ENCODE measurements around the gene NXPH4. TPM values are rescaled to one million over a fixed set of nuclear protein-coding genes. Genes with fewer than 3 reads are reported as not detected.
A peak's percentile ranks its signal among the peaks of the same experiment; 100 is the strongest.

NXPH4 gene
- total RNA-seq, 2 experiments from 2014 or later = 5.3 to 10.5 TPM

DNA sequence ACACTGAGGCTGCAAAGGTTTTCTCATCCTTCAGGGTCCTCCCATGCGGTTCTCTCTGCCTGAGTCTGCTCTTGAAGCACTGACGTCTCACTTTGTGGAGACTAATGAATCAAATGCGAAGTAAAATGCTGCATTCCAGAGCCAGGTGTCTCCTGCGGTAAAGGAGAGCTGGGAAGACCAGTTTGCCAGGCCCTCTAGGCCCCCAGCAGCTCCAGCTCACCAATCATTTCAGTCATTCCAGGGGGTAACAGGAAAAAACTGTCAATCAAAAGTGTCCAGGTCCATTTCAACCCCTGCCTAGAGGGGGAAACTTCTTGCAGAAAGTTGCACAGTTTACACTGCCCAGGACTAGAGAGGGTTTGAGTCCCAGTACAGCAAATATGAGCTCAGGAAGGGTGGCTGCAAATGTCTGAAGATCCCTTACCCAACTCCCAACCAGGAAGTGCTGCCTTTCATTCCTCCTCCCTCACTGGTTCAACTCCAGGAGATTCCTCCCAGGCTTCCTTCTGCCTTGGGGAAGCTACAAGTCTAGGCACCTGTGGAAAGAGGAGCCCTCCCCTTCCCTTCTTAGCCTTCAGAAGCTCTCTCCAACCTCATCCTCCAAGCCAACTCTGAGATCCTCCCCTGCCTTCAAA is 2.7 kb upstream of the NXPH4 start:
- TF ChIP-seq, protein P1, sequence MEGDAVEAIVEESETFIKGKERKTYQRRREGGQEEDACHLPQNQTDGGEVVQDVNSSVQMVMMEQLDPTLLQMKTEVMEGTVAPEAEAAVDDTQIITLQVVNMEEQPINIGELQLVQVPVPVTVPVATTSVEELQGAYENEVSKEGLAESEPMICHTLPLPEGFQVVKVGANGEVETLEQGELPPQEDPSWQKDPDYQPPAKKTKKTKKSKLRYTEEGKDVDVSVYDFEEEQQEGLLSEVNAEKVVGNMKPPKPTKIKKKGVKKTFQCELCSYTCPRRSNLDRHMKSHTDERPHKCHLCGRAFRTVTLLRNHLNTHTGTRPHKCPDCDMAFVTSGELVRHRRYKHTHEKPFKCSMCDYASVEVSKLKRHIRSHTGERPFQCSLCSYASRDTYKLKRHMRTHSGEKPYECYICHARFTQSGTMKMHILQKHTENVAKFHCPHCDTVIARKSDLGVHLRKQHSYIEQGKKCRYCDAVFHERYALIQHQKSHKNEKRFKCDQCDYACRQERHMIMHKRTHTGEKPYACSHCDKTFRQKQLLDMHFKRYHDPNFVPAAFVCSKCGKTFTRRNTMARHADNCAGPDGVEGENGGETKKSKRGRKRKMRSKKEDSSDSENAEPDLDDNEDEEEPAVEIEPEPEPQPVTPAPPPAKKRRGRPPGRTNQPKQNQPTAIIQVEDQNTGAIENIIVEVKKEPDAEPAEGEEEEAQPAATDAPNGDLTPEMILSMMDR (conservative IDR thresholded peaks at IDR 0.05; ENCODE audit: low read length) = no peak
- no peak for TF ChIP-seq EZH2phosphoT487 (IDR thresholded peaks at IDR 0.05; ENCODE audit: borderline replicate concordance, low read depth, low read length)
- H3K9me2 ChIP-seq (ENCODE audit: insufficient read depth, low read length) = no peaks in the 10 kb centered on the region
- no peaks in the 10 kb centered on the region for H4K20me1 ChIP-seq (ENCODE audit: insufficient read depth, low read length)
- no peaks in the 10 kb centered on the region for H3K9me3 ChIP-seq (ENCODE audit: low read length)
- H3K4me1 ChIP-seq (ENCODE audit: insufficient read depth, low read length, poor library complexity, severe bottlenecking) = peaks cover 75% of the 10 kb centered on the region
- H3K27ac ChIP-seq (ENCODE audit: low read depth, low read length, poor library complexity, severe bottlenecking) = no peak overlapping the region
- no peaks in the 10 kb centered on the region for H3K79me2 ChIP-seq (ENCODE audit: insufficient read depth, low read depth, low read length)
- peak overlapping the region; percentile 5 for H3K4me3 ChIP-seq (ENCODE audit: low read depth, low read length, poor library complexity, severe bottlenecking)
- CTCF ChIA-PET (ENCODE audit: unreplicated experiment) = interaction anchor here (0.6 to 2.5 kb wide), 8 partner anchors 11 to 242 kb away, joined by 3 to 32 read pairs (median 5); partner anchors contain the start of genes INHBE and SHMT2
- intact Hi-C loops (cut with micrococcal nuclease; ENCODE audit: unreplicated experiment) = loop anchor here (1.0 to 2.0 kb wide), 4 partner anchors 25 to 242 kb away; no protein-coding TSS in a partner anchor
- POLR2A ChIA-PET = interaction anchor here (0.6 to 2.1 kb wide), 8 partner anchors 14 to 489 kb away, joined by 3 to 26 read pairs (median 6); partner anchors contain the start of genes INHBE, NACA and SHMT2
- no peaks in the 10 kb centered on the region for H3K36me3 ChIP-seq (ENCODE audit: insufficient read depth, low read length)
- peak overlapping the region; percentile 82 for H2AFZ ChIP-seq (ENCODE audit: low read length)
- DNase-seq (ENCODE audit: low spot score) = no peak
- H3K4me2 ChIP-seq (ENCODE audit: low read length) = peak overlapping the region; percentile 65
- no TSS peak for BruUV-seq (replicated peaks)

DNA sequence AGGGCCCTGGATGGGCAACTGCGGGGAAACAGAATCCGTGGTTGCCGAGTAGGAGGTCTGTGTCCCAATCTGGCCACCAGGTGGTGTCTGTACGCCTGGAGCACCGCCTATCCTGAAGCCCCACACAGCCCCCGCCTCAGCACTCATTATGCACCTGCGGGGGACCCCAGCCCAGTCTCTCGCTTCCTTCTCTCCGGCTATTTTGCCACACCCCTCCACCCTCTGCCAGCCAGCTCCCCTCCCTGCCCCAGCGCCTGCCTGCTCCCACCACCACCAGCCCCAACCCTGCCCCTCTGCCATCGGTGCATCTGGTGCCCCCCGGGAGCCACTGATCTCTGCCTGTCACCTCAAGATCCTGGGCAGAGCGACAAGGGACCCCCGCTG is 2.2 kb upstream of the NXPH4 start:
- Histone ChIP-seq H3K79me2 (ENCODE audit: insufficient read depth, low read depth, low read length) (no peaks in the 10 kb centered on the region), H4K20me1 (ENCODE audit: insufficient read depth, low read length) (no peaks in the 10 kb centered on the region), H3K9me2 (ENCODE audit: insufficient read depth, low read length) (no peaks in the 10 kb centered on the region), H3K4me1 (ENCODE audit: insufficient read depth, low read length, poor library complexity, severe bottlenecking) (peaks cover 79% of the 10 kb centered on the region), H3K27ac (ENCODE audit: low read depth, low read length, poor library complexity, severe bottlenecking) (no peak overlapping the region), H3K36me3 (ENCODE audit: insufficient read depth, low read length) (no peaks in the 10 kb centered on the region), H3K4me2 (ENCODE audit: low read length) (peak overlapping the region; percentile 65), H3K4me3 (ENCODE audit: low read depth, low read length, poor library complexity, severe bottlenecking) (no peak overlapping the region), H3K9me3 (ENCODE audit: low read length) (no peaks in the 10 kb centered on the region), H2AFZ (ENCODE audit: low read length) (peak overlapping the region; percentile 82; the same call in 1 of the 2 replicates)
- peak; percentile 84 for DNase-seq (ENCODE audit: low spot score)
- no TSS peak for BruUV-seq (replicated peaks)
- intact Hi-C loops (cut with micrococcal nuclease; ENCODE audit: unreplicated experiment) = loop anchor here (1.0 kb wide), 1 partner anchor 25 kb away; no protein-coding TSS in a partner anchor
- TF ChIP-seq, protein P1 (conservative IDR thresholded peaks at IDR 0.05; ENCODE audit: low read length) = peak; percentile 88
- no peak for TF ChIP-seq EZH2phosphoT487 (IDR thresholded peaks at IDR 0.05; ENCODE audit: borderline replicate concordance, low read depth, low read length)
- CTCF ChIA-PET (ENCODE audit: unreplicated experiment) = interaction anchor here (0.6 to 2.5 kb wide), 8 partner anchors 11 to 241 kb away, joined by 3 to 32 read pairs (median 5); partner anchors contain the start of genes INHBE and SHMT2
- POLR2A ChIA-PET = interaction anchor here (1.1 to 2.1 kb wide), 7 partner anchors 13 to 489 kb away, joined by 3 to 26 read pairs (median 6); partner anchors contain the start of genes INHBE, NACA and SHMT2
